GM23248 (cell line): ENCODE measurements around the gene YIF1B. TPM values are rescaled to one million over a fixed set of nuclear protein-coding genes. Genes with fewer than 3 reads are reported as not detected.
A peak's percentile ranks its signal among the peaks of the same experiment; 100 is the strongest.

Experiments
- DNase-seq: peaks from one replicate; pipeline ENCODE4 v3.0.0-alpha.2; 2015
- H2AFZ ChIP-seq: fragments of 200-600 bp; sonication (generic); 2 replicates; pipeline ENCODE4 v1.6.1; 2016; ENCODE audit warnings: antibody characterized with exemption
- H3F3A ChIP-seq: fragments of 200-600 bp; sonication (generic); 2 replicates; pipeline ENCODE4 v1.6.1; 2016; ENCODE audit warnings: mild to moderate bottlenecking, antibody characterized with exemption, mixed run types; ENCODE audit not compliant: insufficient read depth
- H3K27ac ChIP-seq: fragments of 200-600 bp; sonication (generic); 2 replicates; pipeline ENCODE4 v1.5.1; 2016; ENCODE audit warnings: mild to moderate bottlenecking
- H3K27me3 ChIP-seq: fragments of 200-600 bp; sonication (generic); replicated peaks from 2 replicates; pipeline ENCODE4 v1.6.1; 2016; ENCODE audit warnings: mild to moderate bottlenecking; ENCODE audit not compliant: insufficient read depth
- H3K36me3 ChIP-seq: fragments of 200-600 bp; sonication (generic); 2 replicates; pipeline ENCODE4 v1.6.1; 2016; ENCODE audit warnings: low read depth, mild to moderate bottlenecking
- H3K4me1 ChIP-seq: fragments of 200-600 bp; sonication (generic); 2 replicates; pipeline ENCODE4 v1.6.1; 2016; ENCODE audit warnings: mild to moderate bottlenecking; ENCODE audit not compliant: insufficient read depth
- H3K4me2 ChIP-seq: fragments of 200-600 bp; sonication (generic); one replicate; pipeline ENCODE4 v1.6.1; 2016; ENCODE audit warnings: mild to moderate bottlenecking; ENCODE audit not compliant: unreplicated experiment
- H3K4me3 ChIP-seq: fragments of 200-600 bp; sonication (generic); 2 replicates; pipeline ENCODE4 v1.5.1; 2016; ENCODE audit warnings: mild to moderate bottlenecking
- H3K79me2 ChIP-seq: fragments of 200-600 bp; sonication (generic); 2 replicates; pipeline ENCODE4 v1.6.1; 2016; ENCODE audit warnings: mild to moderate bottlenecking; ENCODE audit not compliant: insufficient read depth
- H3K9ac ChIP-seq: fragments of 200-600 bp; sonication (generic); 2 replicates; pipeline ENCODE4 v1.6.1; 2016; ENCODE audit warnings: mild to moderate bottlenecking
- H3K9me2 ChIP-seq: fragments of 200-600 bp; sonication (generic); 2 replicates; pipeline ENCODE4 v1.6.1; 2016; ENCODE audit warnings: mixed run types, mild to moderate bottlenecking, moderate library complexity; ENCODE audit not compliant: insufficient read depth
- H3K9me3 ChIP-seq: fragments of 200-600 bp; sonication (generic); one replicate; pipeline ENCODE4 v1.6.1; 2017; ENCODE audit warnings: low read depth
- H4K20me1 ChIP-seq: fragments of 200-600 bp; sonication (generic); 2 replicates; pipeline ENCODE4 v1.6.0; 2016; ENCODE audit not compliant: insufficient read depth
- EZH2 ChIP-seq: fragments of 200-600 bp; sonication (generic); IDR thresholded peaks from 2 replicates; pipeline ENCODE4 v1.6.1; 2018; ENCODE audit warnings: antibody characterized with exemption, mild to moderate bottlenecking; ENCODE audit not compliant: insufficient read depth, poor library complexity, severe bottlenecking
- EZH2phosphoT487 ChIP-seq: fragments of 200-600 bp; sonication (generic); IDR thresholded peaks from 2 replicates; pipeline ENCODE4 v1.6.1; 2018; ENCODE audit warnings: antibody characterized with exemption, moderate library complexity, mild to moderate bottlenecking, low read depth; ENCODE audit not compliant: insufficient read depth
- WGBS, 2 experiments: methylation state at CpG; one replicate each; pipeline ENCODE4 v1.1.6; 2015 to 2017; ENCODE audit warnings: low lambda C conversion rate in 2 of 2, low coverage in 1 of 2; ENCODE audit errors: missing lambda C conversion rate in 2 of 2; 5-methylcytosine and 5-hydroxymethylcytosine counted together
- in situ Hi-C: fragments of 300-500 bp; cut with MboI; formaldehyde crosslinking; loops from 2 replicates; pipeline ENCODE4 v1.15.0; 2020
- polyA plus RNA-seq: library from polyadenylated mRNA; unstranded; fragments of >200 nt; fragmentation: Nextera tagmentation; extraction: Ambion mirVana; gene quantifications from 2 replicates; pipeline ENCODE4 v1.2.1, GENCODE V29; 2016
- total RNA-seq: library from RNA; depleted of rRNA; stranded (reverse); fragments of >200 nt; shearing (Covaris generic); gene quantifications from 2 replicates; pipeline ENCODE4 v1.2.3, GENCODE V29; 2014

YIF1B gene
- total and polyA plus RNA-seq, 2 experiments from 2014 or later = 162 to 191 TPM

- Histone ChIP-seq H3K4me1 (peaks cover 13% of the 10 kb centered on the region), H3K27ac (no peak overlapping the region), H3K27me3 (no peaks in the 10 kb centered on the region), H4K20me1 (peaks cover 1% of the 10 kb centered on the region; the same call in 1 of the 2 replicates), H3K9ac (no peak overlapping the region), H3F3A (peaks cover 8% of the 10 kb centered on the region; the same call in 1 of the 2 replicates), H3K79me2 (peaks cover 62% of the 10 kb centered on the region), H3K9me3 (no peaks in the 10 kb centered on the region), H3K9me2 (no peaks in the 10 kb centered on the region), H3K4me2 (no peak overlapping the region), H3K36me3 (no peaks in the 10 kb centered on the region), H2AFZ (no peak overlapping the region), H3K4me3 (no peak overlapping the region)
- no peak for TF ChIP-seq EZH2phosphoT487
- TF ChIP-seq EZH2 = no peak
- DNase-seq = no peak
- WGBS, 2 experiments = 87 to 90% methylated on average over 11 of the region's 11 CpGs
- in situ Hi-C loops = no loop called here
Observed at GRCh38 chr19:38317104-38317612, 1.4 kb upstream of the YIF1B start.

- TF ChIP-seq EZH2phosphoT487 (no peak), EZH2 (no peak)
- Histone ChIP-seq H3K27me3 (no peaks in the 10 kb centered on the region), H3F3A (peaks cover 7% of the 10 kb centered on the region; the same call in 1 of the 2 replicates), H3K36me3 (no peaks in the 10 kb centered on the region), H3K9ac (peak overlapping the region; percentile 72), H3K9me3 (no peaks in the 10 kb centered on the region), H2AFZ (peak overlapping the region; percentile 75), H3K4me2 (peak overlapping the region; percentile 29), H3K27ac (peak overlapping the region; percentile 58), H3K79me2 (peaks cover 63% of the 10 kb centered on the region), H3K4me1 (peaks cover 9% of the 10 kb centered on the region), H4K20me1 (no peaks in the 10 kb centered on the region), H3K9me2 (no peaks in the 10 kb centered on the region), H3K4me3 (peak overlapping the region; percentile 49)
- 38% methylated on average over 8 of the region's 8 CpGs for WGBS, 2 experiments
- no peak for DNase-seq
- in situ Hi-C loops = no loop called here
Observed at GRCh38 chr19:38316477-38317067, 825 bp upstream of the YIF1B start.

DNA sequence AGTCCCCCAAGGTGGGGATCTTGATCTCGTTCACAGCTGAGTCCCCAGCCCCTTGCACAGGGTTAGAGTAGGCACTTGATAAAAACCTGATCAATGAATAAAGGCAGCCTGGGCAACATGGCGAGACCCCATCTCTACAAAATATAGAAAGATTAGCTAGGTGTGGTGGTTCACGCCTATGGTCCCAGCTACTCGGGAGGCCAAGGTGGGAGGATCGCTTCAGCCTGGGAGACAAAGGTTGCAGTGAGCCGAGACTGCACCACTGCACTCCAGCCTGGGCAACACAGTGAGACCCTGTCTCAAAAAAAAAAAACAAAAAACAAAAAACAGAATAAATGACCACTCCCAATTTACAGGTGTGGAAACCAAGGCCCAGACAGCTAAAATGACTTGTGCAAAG lies 4.8 kb downstream of the YIF1B start:
- no peaks in the 10 kb centered on the region; the same call in 1 of the 2 replicates for H3K36me3 ChIP-seq
- H3K9me3 ChIP-seq = no peaks in the 10 kb centered on the region
- H3K79me2 ChIP-seq = peaks cover 50% of the 10 kb centered on the region
- no peak for TF ChIP-seq EZH2
- TF ChIP-seq EZH2phosphoT487 = no peak
- DNase-seq = no peak
- no peak overlapping the region for H3K27ac ChIP-seq
- H4K20me1 ChIP-seq = no peaks in the 10 kb centered on the region
- in situ Hi-C loops = no loop called here
- H3K4me3 ChIP-seq = no peak overlapping the region
- no peak overlapping the region for H3K4me2 ChIP-seq
- H3K27me3 ChIP-seq = no peaks in the 10 kb centered on the region
- whole genome bisulfite sequencing, 2 experiments = 95 to 99% methylated on average over 6 of the region's 6 CpGs
- no peaks in the 10 kb centered on the region for H3K9me2 ChIP-seq
- H3K9ac ChIP-seq = no peak overlapping the region
- no peak overlapping the region for H2AFZ ChIP-seq
- no peaks in the 10 kb centered on the region for H3K4me1 ChIP-seq
- H3F3A ChIP-seq = no peaks in the 10 kb centered on the region

GRCh38 chr19:38310279-38310670 lies 5.5 kb downstream of the YIF1B start:
- Histone ChIP-seq H3F3A (no peaks in the 10 kb centered on the region), H3K4me3 (no peak overlapping the region), H3K9me3 (no peaks in the 10 kb centered on the region), H3K27me3 (no peaks in the 10 kb centered on the region), H3K4me2 (no peak overlapping the region), H2AFZ (no peak overlapping the region), H3K9me2 (no peaks in the 10 kb centered on the region), H3K79me2 (peaks cover 46% of the 10 kb centered on the region), H4K20me1 (no peaks in the 10 kb centered on the region), H3K36me3 (no peaks in the 10 kb centered on the region; the same call in 1 of the 2 replicates), H3K27ac (no peak overlapping the region), H3K9ac (no peak overlapping the region), H3K4me1 (no peaks in the 10 kb centered on the region)
- no peak for TF ChIP-seq EZH2
- TF ChIP-seq EZH2phosphoT487 = no peak
- in situ Hi-C loops = no loop called here
- WGBS, 2 experiments = 96% methylated on average over 2 of the region's 2 CpGs
- DNase-seq = no peak
